GM23338 (cell line): Measurements from ENCODE around the gene BMP8A. TPM values are rescaled to one million over a fixed set of nuclear protein-coding genes. Genes with fewer than 3 reads are reported as not detected.

Experiments used
- ATAC-seq: fragments of 200-7000 bp; cut with Tn5 transposase; 3 replicates; pipeline ENCODE4 v1.9.1; 2020
- DNase-seq: peaks from one replicate; pipeline ENCODE4 v3.0.0-alpha.2; 2015; ENCODE audit warnings: low spot score
- H2AFZ ChIP-seq: fragments of 200-600 bp; sonication (generic); 2 replicates; pipeline ENCODE4 v1.8.0; 2016; ENCODE audit warnings: antibody characterized with exemption, mild to moderate bottlenecking, moderate library complexity
- H3F3A ChIP-seq: fragments of 200-600 bp; sonication (generic); replicated peaks from 2 replicates; pipeline ENCODE4 v1.8.0; 2017; ENCODE audit warnings: antibody characterized with exemption, mixed run types, low read depth
- H3K27ac ChIP-seq: fragments of 200-600 bp; sonication (generic); 2 replicates; pipeline ENCODE4 v1.6.1; 2016; ENCODE audit warnings: low read depth
- H3K27me3 ChIP-seq: fragments of 200-600 bp; sonication (generic); 2 replicates; pipeline ENCODE4 v1.8.0; 2016; ENCODE audit warnings: mild to moderate bottlenecking, mixed run types, moderate library complexity; ENCODE audit not compliant: insufficient read depth
- H3K36me3 ChIP-seq: fragments of 200-600 bp; sonication (generic); 2 replicates; pipeline ENCODE4 v1.8.0; 2016; ENCODE audit warnings: mild to moderate bottlenecking; ENCODE audit not compliant: insufficient read depth
- H3K4me1 ChIP-seq: fragments of 200-600 bp; sonication (generic); 2 replicates; pipeline ENCODE4 v1.8.0; 2016; ENCODE audit warnings: mild to moderate bottlenecking, moderate library complexity; ENCODE audit not compliant: insufficient read depth
- H3K4me2 ChIP-seq: fragments of 200-600 bp; sonication (generic); 2 replicates; pipeline ENCODE4 v1.7.1; 2017; ENCODE audit warnings: mixed run types
- H3K4me3 ChIP-seq: fragments of 200-600 bp; sonication (generic); 2 replicates; pipeline ENCODE4 v1.6.1; 2016; ENCODE audit warnings: mixed run types
- H3K79me2 ChIP-seq: fragments of 200-600 bp; sonication (generic); replicated peaks from 2 replicates; pipeline ENCODE4 v1.8.0; 2017; ENCODE audit warnings: mild to moderate bottlenecking; ENCODE audit not compliant: insufficient read depth
- H3K9me2 ChIP-seq: fragments of 200-600 bp; sonication (generic); 2 replicates; pipeline ENCODE4 v1.8.0; 2017; ENCODE audit not compliant: insufficient read depth
- H4K20me1 ChIP-seq: fragments of 200-600 bp; sonication (generic); replicated peaks from 2 replicates; pipeline ENCODE4 v1.8.0; 2017; ENCODE audit warnings: mild to moderate bottlenecking; ENCODE audit not compliant: insufficient read depth
- H3K27ac Mint-ChIP-seq: 2 replicates; pipeline ENCODE4 v1.8.0; 2020; ENCODE audit warnings: inconsistent platforms, mild to moderate bottlenecking, moderate library complexity, mixed read lengths
- H3K27me3 Mint-ChIP-seq: 3 replicates; pipeline ENCODE4 v1.8.0; 2022; ENCODE audit warnings: low read depth, mild to moderate bottlenecking, moderate library complexity, mixed read lengths, inconsistent platforms; ENCODE audit not compliant: insufficient read depth, poor library complexity
- H3K36me3 Mint-ChIP-seq: 3 replicates; pipeline ENCODE4 v1.8.0; 2021; ENCODE audit warnings: low read depth, mild to moderate bottlenecking, inconsistent platforms, moderate library complexity, mixed read lengths
- H3K4me1 Mint-ChIP-seq: 3 replicates; pipeline ENCODE4 v1.8.0; 2020; ENCODE audit warnings: mild to moderate bottlenecking, inconsistent platforms, mixed read lengths
- H3K4me3 Mint-ChIP-seq: 3 replicates; pipeline ENCODE4 v1.8.0; 2021; ENCODE audit warnings: moderate library complexity, mild to moderate bottlenecking, inconsistent platforms, mixed read lengths
- H3K9me3 Mint-ChIP-seq: 3 replicates; pipeline ENCODE4 v1.8.0; 2020; ENCODE audit warnings: moderate library complexity, mild to moderate bottlenecking, inconsistent platforms, mixed read lengths
- CREB1 ChIP-seq: fragments of 250-450 bp; sonication (Bioruptor Pico); IDR thresholded peaks from 2 replicates; pipeline ENCODE4 v1.5.0; 2020; ENCODE audit warnings: low read depth, mild to moderate bottlenecking, moderate library complexity
- ETS1 ChIP-seq: IDR thresholded peaks from 2 replicates; pipeline ENCODE4 v1.6.1; 2016; ENCODE audit warnings: antibody characterized with exemption
- EZH2phosphoT487 ChIP-seq: fragments of 200-600 bp; sonication (generic); IDR thresholded peaks from one replicate; pipeline ENCODE4 v1.8.1; 2018; ENCODE audit warnings: antibody characterized with exemption; ENCODE audit not compliant: unreplicated experiment
- STAT1 ChIP-seq: IDR thresholded peaks from one replicate; pipeline ENCODE4 v1.6.1; 2016; ENCODE audit warnings: antibody characterized with exemption; ENCODE audit not compliant: unreplicated experiment
- ZNF114 ChIP-seq: fragments of 250-450 bp; sonication (Bioruptor Pico); IDR thresholded peaks from 2 replicates; pipeline ENCODE4 v1.5.0; 2020; ENCODE audit warnings: mild to moderate bottlenecking, moderate library complexity
- ZNF331 ChIP-seq: fragments of 250-450 bp; sonication (Bioruptor Pico); IDR thresholded peaks from 2 replicates; pipeline ENCODE4 v1.5.0; 2020; ENCODE audit warnings: low read depth, mild to moderate bottlenecking, moderate library complexity
- polyA plus RNA-seq: library from polyadenylated mRNA; unstranded; fragments of >200 nt; fragmentation: Nextera tagmentation; extraction: Ambion mirVana; gene quantifications from 2 replicates; pipeline ENCODE4 v1.2.1, GENCODE V29; 2016
- total RNA-seq: library from RNA; depleted of rRNA; stranded (reverse); fragments of >200 nt; shearing (Covaris generic); gene quantifications from 2 replicates; pipeline ENCODE4 v1.2.3, GENCODE V29; 2014
- TF ChIP-seq, protein P1 (sequence below): fragments of 250-450 bp; sonication (Bioruptor Pico); IDR thresholded peaks from 2 replicates; pipeline ENCODE4 v1.5.0; 2020; ENCODE audit warnings: mild to moderate bottlenecking, moderate library complexity
- TF ChIP-seq, protein P2 (sequence below): IDR thresholded peaks from one replicate; pipeline ENCODE4 v1.6.1; 2018; ENCODE audit warnings: antibody characterized with exemption; ENCODE audit not compliant: unreplicated experiment

Gene BMP8A
- total and polyA plus RNA-seq, 2 experiments from 2014 or later, result 0.34 to 0.63 TPM

- no peaks in the 10 kb centered on the region for H3K79me2 ChIP-seq
- DNase-seq, result no peak
- no peaks in the 10 kb centered on the region for H3K9me2 ChIP-seq
- H3K4me2 ChIP-seq, result no peak overlapping the region
- H2AFZ ChIP-seq, result no peak overlapping the region
- H3F3A ChIP-seq, result peaks cover 14% of the 10 kb centered on the region
- H3K36me3 Mint-ChIP-seq, result peaks cover 100% of the 10 kb centered on the region
- ATAC-seq, result no peak
- no peaks in the 10 kb centered on the region for H3K27me3 ChIP-seq
- H3K4me3 ChIP-seq, result no peak overlapping the region
- no peaks in the 10 kb centered on the region for H3K4me1 ChIP-seq
- H3K27ac Mint-ChIP-seq, result no peak overlapping the region
- H3K4me1 Mint-ChIP-seq, result no peaks in the 10 kb centered on the region
- no peaks in the 10 kb centered on the region for H3K9me3 Mint-ChIP-seq
- peaks cover 7% of the 10 kb centered on the region for H3K27me3 Mint-ChIP-seq
- H3K4me3 Mint-ChIP-seq, result no peak overlapping the region
- no peak overlapping the region for H3K27ac ChIP-seq
- H3K36me3 ChIP-seq, result peaks cover 85% of the 10 kb centered on the region
- TF ChIP-seq, protein P1, sequence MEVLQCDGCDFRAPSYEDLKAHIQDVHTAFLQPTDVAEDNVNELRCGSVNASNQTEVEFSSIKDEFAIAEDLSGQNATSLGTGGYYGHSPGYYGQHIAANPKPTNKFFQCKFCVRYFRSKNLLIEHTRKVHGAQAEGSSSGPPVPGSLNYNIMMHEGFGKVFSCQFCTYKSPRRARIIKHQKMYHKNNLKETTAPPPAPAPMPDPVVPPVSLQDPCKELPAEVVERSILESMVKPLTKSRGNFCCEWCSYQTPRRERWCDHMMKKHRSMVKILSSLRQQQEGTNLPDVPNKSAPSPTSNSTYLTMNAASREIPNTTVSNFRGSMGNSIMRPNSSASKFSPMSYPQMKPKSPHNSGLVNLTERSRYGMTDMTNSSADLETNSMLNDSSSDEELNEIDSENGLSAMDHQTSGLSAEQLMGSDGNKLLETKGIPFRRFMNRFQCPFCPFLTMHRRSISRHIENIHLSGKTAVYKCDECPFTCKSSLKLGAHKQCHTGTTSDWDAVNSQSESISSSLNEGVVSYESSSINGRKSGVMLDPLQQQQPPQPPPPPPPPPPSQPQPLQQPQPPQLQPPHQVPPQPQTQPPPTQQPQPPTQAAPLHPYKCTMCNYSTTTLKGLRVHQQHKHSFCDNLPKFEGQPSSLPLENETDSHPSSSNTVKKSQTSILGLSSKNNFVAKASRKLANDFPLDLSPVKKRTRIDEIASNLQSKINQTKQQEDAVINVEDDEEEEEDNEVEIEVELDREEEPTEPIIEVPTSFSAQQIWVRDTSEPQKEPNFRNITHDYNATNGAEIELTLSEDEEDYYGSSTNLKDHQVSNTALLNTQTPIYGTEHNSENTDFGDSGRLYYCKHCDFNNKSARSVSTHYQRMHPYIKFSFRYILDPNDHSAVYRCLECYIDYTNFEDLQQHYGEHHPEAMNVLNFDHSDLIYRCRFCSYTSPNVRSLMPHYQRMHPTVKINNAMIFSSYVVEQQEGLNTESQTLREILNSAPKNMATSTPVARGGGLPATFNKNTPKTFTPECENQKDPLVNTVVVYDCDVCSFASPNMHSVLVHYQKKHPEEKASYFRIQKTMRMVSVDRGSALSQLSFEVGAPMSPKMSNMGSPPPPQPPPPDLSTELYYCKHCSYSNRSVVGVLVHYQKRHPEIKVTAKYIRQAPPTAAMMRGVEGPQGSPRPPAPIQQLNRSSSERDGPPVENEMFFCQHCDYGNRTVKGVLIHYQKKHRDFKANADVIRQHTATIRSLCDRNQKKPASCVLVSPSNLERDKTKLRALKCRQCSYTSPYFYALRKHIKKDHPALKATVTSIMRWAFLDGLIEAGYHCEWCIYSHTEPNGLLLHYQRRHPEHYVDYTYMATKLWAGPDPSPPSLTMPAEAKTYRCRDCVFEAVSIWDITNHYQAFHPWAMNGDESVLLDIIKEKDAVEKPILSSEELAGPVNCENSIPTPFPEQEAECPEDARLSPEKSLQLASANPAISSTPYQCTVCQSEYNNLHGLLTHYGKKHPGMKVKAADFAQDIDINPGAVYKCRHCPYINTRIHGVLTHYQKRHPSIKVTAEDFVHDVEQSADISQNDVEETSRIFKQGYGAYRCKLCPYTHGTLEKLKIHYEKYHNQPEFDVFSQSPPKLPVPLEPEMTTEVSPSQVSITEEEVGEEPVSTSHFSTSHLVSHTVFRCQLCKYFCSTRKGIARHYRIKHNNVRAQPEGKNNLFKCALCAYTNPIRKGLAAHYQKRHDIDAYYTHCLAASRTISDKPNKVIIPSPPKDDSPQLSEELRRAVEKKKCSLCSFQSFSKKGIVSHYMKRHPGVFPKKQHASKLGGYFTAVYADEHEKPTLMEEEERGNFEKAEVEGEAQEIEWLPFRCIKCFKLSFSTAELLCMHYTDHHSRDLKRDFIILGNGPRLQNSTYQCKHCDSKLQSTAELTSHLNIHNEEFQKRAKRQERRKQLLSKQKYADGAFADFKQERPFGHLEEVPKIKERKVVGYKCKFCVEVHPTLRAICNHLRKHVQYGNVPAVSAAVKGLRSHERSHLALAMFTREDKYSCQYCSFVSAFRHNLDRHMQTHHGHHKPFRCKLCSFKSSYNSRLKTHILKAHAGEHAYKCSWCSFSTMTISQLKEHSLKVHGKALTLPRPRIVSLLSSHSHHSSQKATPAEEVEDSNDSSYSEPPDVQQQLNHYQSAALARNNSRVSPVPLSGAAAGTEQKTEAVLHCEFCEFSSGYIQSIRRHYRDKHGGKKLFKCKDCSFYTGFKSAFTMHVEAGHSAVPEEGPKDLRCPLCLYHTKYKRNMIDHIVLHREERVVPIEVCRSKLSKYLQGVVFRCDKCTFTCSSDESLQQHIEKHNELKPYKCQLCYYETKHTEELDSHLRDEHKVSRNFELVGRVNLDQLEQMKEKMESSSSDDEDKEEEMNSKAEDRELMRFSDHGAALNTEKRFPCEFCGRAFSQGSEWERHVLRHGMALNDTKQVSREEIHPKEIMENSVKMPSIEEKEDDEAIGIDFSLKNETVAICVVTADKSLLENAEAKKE (CRISPR knock-in tag), result no peak
- TF ChIP-seq CREB1 (CRISPR knock-in tag), result no peak
- no peak for TF ChIP-seq STAT1
- TF ChIP-seq ETS1, result no peak
- TF ChIP-seq ZNF331 (CRISPR knock-in tag), result no peak
- peaks cover 10% of the 10 kb centered on the region for H4K20me1 ChIP-seq
Measured at GRCh38 chr1:39452540-39452939, 38.9 kb upstream of the BMP8A start.

GRCh38 chr1:39453603-39454002 lies 37.8 kb upstream of the BMP8A start:
- Histone ChIP-seq H3K9me2 (no peaks in the 10 kb centered on the region), H3K36me3 (peaks cover 86% of the 10 kb centered on the region), H3F3A (peaks cover 21% of the 10 kb centered on the region), H3K27ac (0 out of 2 replicates have a peak overlapping the region, but pooled peaks have one; percentile 42), H3K4me1 (no peaks in the 10 kb centered on the region), H2AFZ (no peak overlapping the region), H3K4me2 (no peak overlapping the region), H3K4me3 (no peak overlapping the region), H3K27me3 (no peaks in the 10 kb centered on the region), H3K79me2 (no peaks in the 10 kb centered on the region), H4K20me1 (peaks cover 20% of the 10 kb centered on the region)
- H3K27ac Mint-ChIP-seq, result no peak overlapping the region; the same call in 1 of the 2 replicates
- DNase-seq (no peak), ATAC-seq (no peak)
- peaks cover 6% of the 10 kb centered on the region for H3K27me3 Mint-ChIP-seq
- H3K9me3 Mint-ChIP-seq, result no peaks in the 10 kb centered on the region
- no peaks in the 10 kb centered on the region for H3K4me1 Mint-ChIP-seq
- no peak overlapping the region for H3K4me3 Mint-ChIP-seq
- peaks cover 100% of the 10 kb centered on the region for H3K36me3 Mint-ChIP-seq
- TF ChIP-seq ZNF331 (CRISPR knock-in tag) (no peak), ZNF114 (CRISPR knock-in tag) (no peak), STAT1 (no peak), EZH2phosphoT487 (no peak), CREB1 (CRISPR knock-in tag) (no peak)
- TF ChIP-seq, protein P2, sequence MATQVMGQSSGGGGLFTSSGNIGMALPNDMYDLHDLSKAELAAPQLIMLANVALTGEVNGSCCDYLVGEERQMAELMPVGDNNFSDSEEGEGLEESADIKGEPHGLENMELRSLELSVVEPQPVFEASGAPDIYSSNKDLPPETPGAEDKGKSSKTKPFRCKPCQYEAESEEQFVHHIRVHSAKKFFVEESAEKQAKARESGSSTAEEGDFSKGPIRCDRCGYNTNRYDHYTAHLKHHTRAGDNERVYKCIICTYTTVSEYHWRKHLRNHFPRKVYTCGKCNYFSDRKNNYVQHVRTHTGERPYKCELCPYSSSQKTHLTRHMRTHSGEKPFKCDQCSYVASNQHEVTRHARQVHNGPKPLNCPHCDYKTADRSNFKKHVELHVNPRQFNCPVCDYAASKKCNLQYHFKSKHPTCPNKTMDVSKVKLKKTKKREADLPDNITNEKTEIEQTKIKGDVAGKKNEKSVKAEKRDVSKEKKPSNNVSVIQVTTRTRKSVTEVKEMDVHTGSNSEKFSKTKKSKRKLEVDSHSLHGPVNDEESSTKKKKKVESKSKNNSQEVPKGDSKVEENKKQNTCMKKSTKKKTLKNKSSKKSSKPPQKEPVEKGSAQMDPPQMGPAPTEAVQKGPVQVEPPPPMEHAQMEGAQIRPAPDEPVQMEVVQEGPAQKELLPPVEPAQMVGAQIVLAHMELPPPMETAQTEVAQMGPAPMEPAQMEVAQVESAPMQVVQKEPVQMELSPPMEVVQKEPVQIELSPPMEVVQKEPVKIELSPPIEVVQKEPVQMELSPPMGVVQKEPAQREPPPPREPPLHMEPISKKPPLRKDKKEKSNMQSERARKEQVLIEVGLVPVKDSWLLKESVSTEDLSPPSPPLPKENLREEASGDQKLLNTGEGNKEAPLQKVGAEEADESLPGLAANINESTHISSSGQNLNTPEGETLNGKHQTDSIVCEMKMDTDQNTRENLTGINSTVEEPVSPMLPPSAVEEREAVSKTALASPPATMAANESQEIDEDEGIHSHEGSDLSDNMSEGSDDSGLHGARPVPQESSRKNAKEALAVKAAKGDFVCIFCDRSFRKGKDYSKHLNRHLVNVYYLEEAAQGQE, result no peak
